NCI-H1930 (cell line): ENCODE results near the gene KATNIP.
A peak's percentile ranks its signal among the peaks of the same experiment; 100 is the strongest.

Experiments
- DNase-seq, 2 experiments: peaks; one replicate each; lab custom pipeline; 2025; lab: John Stamatoyannopoulos, UW

The KATNIP gene

GRCh38 chr16:27549746-27550581 is at the start of gene KATNIP, which contains the start of gene GTF3C1:
Gene KATNIP (plus strand): TSS chr16:27550144. CDS start chr16:27550171, 27 bp downstream.
Gene GTF3C1 (minus strand): TSS chr16:27549913. CDS start chr16:27549890, 23 bp downstream.
- DNase-seq, result peak; percentile 99

GRCh38 chr16:27500801-27501200 is 49.1 kb upstream of the KATNIP start:
- no peak for DNase-seq

- no peak for DNase-seq
Measured at GRCh38 chr16:27503662-27504061, 46.3 kb upstream of the KATNIP start.

DNA sequence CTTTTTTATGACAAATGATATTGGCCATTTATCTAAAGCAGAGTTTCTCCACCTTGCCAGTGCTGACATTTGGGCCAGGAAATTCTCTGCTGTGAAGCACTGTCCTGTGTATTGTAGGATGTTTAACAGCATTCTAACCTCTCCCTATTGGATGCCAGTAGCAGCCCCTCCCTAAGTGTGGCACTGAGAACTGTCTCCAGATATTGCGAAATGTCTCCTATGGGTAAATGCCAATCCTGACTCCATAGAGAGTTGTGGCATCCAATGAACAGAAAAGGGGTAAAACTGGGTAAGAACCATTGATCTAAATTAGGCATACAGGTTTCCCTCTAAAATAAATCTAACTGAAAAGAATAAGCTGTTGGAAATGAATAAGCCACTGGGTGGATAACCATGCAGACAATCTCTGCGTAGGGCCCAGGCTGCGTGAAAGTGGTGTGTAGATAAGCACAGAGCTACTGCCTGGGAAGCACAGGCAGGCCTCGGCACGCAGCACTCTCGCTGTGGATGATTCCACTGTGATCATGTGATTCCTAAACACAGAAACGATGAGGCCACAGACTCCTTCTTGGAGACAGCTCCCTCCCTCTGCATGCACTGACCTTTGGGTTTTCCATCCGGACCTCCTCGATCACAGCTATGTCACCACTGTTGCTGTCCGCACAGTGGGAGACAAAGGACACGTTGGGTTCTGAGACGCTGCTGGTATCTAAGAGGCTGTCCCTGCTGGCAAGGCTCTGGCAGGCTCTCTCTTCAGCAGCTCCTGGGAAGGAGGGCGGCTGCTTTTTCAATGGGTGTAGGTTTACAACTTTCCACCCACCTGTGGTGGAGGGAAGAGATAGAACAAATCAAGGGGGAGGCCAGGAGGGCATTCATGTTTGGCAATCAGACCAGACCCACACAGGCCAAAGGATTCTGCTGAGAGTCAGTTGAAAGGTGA is 44.4 kb upstream of the KATNIP start:
- no peak for DNase-seq

DNA sequence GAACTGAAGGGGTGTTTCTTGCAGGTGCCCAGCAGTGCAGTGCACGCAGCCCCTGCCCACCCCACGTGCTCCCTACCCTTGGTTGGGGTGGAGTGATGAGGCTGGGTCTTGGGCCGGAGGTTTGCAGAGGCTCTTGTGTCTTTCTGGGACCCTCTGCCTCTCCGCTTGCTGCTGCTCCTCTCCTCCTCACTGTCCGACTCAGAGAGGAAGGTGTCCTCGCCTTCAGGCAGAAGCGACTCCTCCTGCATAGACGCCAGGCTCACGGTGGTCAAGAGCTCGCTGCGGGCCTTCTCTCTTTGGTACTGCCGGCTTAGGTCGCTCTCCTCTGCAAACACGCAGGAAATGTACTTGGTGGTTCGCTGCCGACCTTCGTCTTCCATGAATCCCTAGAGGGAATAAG is 43.2 kb upstream of the KATNIP start:
- no peak for DNase-seq

DNA sequence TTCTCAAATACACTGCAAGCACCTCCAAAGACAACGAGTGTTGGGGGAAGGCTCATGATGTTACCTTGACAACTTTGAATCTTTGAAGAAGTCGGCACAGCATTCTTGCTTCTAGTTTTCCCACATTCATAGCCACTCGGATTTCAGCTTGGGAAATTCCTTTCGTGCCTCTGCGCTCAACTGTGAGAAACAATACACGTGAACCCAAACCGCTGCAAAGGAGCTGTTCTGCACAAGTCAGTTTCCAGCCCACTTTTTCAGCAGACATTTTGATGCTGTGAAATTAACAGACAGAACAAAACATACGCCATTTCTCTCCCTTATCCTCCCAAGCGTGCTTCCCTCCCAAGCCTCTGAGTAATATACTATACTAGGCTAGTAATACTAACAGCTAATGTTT is 41.5 kb upstream of the KATNIP start:
- no peak for DNase-seq

- DNase-seq, result no peak
Measured at GRCh38 chr16:27511657-27512448, 38.1 kb upstream of the KATNIP start.

- no peak for DNase-seq
Measured at GRCh38 chr16:27514806-27515205, 35.1 kb upstream of the KATNIP start.

- no peak for DNase-seq
Measured at GRCh38 chr16:27515874-27516353, 34.0 kb upstream of the KATNIP start.

- no peak for DNase-seq
Measured at GRCh38 chr16:27516365-27516764, 33.6 kb upstream of the KATNIP start.

- no peak for DNase-seq
Measured at GRCh38 chr16:27517664-27518063, 32.3 kb upstream of the KATNIP start.

GRCh38 chr16:27518226-27518625 is 31.7 kb upstream of the KATNIP start:
- no peak for DNase-seq

GRCh38 chr16:27520982-27521673 is 28.8 kb upstream of the KATNIP start:
- no peak for DNase-seq

- DNase-seq, result no peak
Measured at GRCh38 chr16:27522173-27522707, 27.7 kb upstream of the KATNIP start.

DNA sequence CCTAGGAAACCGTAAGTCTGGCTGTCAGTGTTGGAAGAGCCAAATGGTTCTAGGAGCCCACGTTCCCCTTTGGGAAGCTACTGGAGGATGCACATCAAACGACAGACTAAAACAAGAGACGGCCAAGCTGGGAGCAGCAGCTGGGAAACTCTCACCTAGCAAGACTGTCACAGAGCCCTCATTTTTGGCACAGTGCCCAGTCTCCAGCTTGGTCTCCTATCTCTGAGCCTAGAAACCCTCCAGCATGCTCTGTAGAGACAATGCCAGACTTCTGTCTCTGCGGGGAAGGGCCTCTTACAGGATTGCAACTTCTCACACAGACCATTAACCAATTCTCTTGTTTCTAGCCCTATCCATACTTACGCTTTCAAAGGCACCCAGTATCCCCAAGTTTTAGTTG is 23.8 kb upstream of the KATNIP start:
- no peak for DNase-seq

DNA sequence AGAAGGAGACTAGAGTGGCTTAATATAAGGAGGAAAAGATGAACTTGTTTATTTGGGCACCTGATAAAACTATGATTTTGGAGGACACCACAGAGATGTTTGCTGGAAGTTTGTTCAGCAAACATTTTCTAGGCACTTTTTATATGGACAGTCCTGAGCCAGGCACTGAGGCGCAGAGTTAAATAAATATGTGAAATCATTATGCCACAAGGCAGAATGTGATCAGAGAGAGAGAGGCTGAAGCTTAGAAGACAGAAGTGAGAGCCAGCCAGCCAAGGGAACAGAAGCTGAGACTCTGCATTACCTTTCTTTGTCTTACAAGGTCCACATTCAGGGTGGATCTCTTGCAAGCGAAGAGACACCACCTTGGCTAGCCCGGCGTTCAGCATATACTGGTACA is 21.6 kb upstream of the KATNIP start:
- no peak for DNase-seq

GRCh38 chr16:27529962-27530361 is 20.0 kb upstream of the KATNIP start:
- no peak for DNase-seq

DNA sequence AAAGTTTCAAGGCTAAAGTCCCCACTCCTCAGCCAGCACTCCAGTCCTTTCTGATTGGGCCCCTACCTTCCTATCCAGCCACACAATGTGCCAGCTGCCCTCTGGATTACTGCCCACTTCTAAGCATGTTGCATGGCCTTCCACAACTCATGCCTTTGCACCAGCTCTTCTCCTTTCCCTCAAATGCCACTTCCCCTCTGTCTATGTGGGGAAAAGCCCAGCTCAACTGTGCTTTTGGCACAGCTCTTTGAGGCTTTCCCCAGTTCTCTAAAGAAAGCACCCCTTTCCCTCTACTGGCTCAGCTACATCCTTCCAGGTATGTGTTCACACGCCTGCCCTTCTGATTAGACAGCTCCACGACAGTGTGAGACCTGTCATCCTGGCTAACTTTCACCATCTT is 18.8 kb upstream of the KATNIP start:
- no peak for DNase-seq

- no peak for DNase-seq
Measured at GRCh38 chr16:27531826-27532800, 17.8 kb upstream of the KATNIP start.

DNA sequence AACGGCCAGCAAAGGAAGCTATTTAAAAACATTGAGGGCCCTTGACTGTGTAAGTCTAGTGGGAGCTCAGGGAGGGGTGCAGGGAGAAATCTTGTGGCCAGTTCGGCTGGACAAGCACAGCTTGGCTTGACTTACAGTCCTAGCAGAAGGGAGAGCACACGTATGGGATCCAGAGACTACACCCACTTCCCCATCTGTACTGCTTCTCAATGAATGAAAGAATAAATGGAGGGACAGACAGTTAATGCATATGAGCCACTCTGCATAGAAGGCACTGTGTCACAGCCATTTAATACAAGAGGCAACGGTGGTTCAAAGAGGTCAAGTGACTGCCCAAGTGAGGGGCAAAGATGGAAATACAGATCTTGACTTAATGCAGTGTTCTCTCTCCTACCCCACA is 15.7 kb upstream of the KATNIP start:
- no peak for DNase-seq
